Endodermal cell (in vitro differentiated cells): Measurements from ENCODE around the gene HIGD1A. TPM values are rescaled to one million over a fixed set of nuclear protein-coding genes. Genes with fewer than 3 reads are reported as not detected.
A peak's percentile ranks its signal among the peaks of the same experiment; 100 is the strongest.

Source experiments
- DNase-seq: peaks from one replicate; pipeline ENCODE4 v3.0.0-alpha.2; 2017
- H3K27ac ChIP-seq: 2 replicates; pipeline ENCODE4 v1.5.1; 2013; ENCODE audit warnings: mild to moderate bottlenecking, low read depth, low read length, moderate library complexity
- H3K27me3 ChIP-seq: 2 replicates; pipeline ENCODE4 v1.6.1; 2013; ENCODE audit warnings: mild to moderate bottlenecking, low read length, moderate library complexity; ENCODE audit not compliant: insufficient read depth, control insufficient read depth, poor library complexity, severe bottlenecking
- H3K36me3 ChIP-seq: 2 replicates; pipeline ENCODE4 v1.7.0; 2013; ENCODE audit warnings: mild to moderate bottlenecking, low read length, moderate library complexity; ENCODE audit not compliant: control insufficient read depth, insufficient read depth
- H3K4me1 ChIP-seq: one replicate; pipeline ENCODE4 v1.7.0; 2013; ENCODE audit warnings: low read length; ENCODE audit not compliant: control insufficient read depth, insufficient read depth
- H3K4me3 ChIP-seq: 2 replicates; pipeline ENCODE4 v1.5.1; 2013; ENCODE audit warnings: mild to moderate bottlenecking, low read length, moderate library complexity
- H3K9ac ChIP-seq: 2 replicates; pipeline ENCODE4 v1.6.1; 2013; ENCODE audit warnings: mild to moderate bottlenecking, low read length, moderate library complexity; ENCODE audit not compliant: poor library complexity, severe bottlenecking; ENCODE audit errors: extremely low read depth
- H3K9me3 ChIP-seq: 2 replicates; pipeline ENCODE4 v1.6.1; 2013; ENCODE audit warnings: mild to moderate bottlenecking, low read length, moderate library complexity; ENCODE audit not compliant: control insufficient read depth
- H3K27ac Mint-ChIP-seq: 2 replicates; pipeline ENCODE4 v1.8.0; 2020; ENCODE audit warnings: mixed read lengths
- H3K27me3 Mint-ChIP-seq: 2 replicates; pipeline ENCODE4 v1.8.0; 2021; ENCODE audit warnings: mild to moderate bottlenecking, mixed read lengths; ENCODE audit not compliant: insufficient read depth
- H3K36me3 Mint-ChIP-seq: 2 replicates; pipeline ENCODE4 v1.8.0; 2020; ENCODE audit warnings: low read depth, mixed read lengths
- H3K4me1 Mint-ChIP-seq: 2 replicates; pipeline ENCODE4 v1.8.0; 2020; ENCODE audit warnings: mixed read lengths
- H3K4me3 Mint-ChIP-seq: 2 replicates; pipeline ENCODE4 v1.8.0; 2020; ENCODE audit warnings: mild to moderate bottlenecking, moderate library complexity, mixed read lengths
- H3K9me3 Mint-ChIP-seq: 2 replicates; pipeline ENCODE4 v1.8.0; 2020; ENCODE audit warnings: mild to moderate bottlenecking, mixed read lengths
- CTCF ChIP-seq: fragments of 200-600 bp; sonication (generic); conservative IDR thresholded peaks from 2 replicates; pipeline ENCODE4 v1.5.0; 2021; ENCODE audit warnings: antibody characterized with exemption, mild to moderate bottlenecking
- WGBS, 2 experiments: methylation state at CpG; one replicate each; pipeline versions ENCODE4 v1.1.5 to v1.1.7; 2013; ENCODE audit warnings: missing lambda C conversion rate in 2 of 2, mixed read lengths in 1 of 2; ENCODE audit not compliant: insufficient coverage in 1 of 2, insufficient read length in 1 of 2; 5-methylcytosine and 5-hydroxymethylcytosine counted together
- total RNA-seq, 2 donors: library from RNA; stranded (reverse); fragmentation: NEBNext Ultra II Directional in 1 of 2; extraction: Animal tissue kit (Norgen Biotek cat#: 25700) in 1 of 2; gene quantifications; 2 replicates in 1 of 2; 3 replicates in 1 of 2; pipeline ENCODE4 v1.2.1, GENCODE V29; 2021

Gene HIGD1A
- total RNA-seq, 2 donors from 2014 or later, result 116 to 121 TPM

DNA sequence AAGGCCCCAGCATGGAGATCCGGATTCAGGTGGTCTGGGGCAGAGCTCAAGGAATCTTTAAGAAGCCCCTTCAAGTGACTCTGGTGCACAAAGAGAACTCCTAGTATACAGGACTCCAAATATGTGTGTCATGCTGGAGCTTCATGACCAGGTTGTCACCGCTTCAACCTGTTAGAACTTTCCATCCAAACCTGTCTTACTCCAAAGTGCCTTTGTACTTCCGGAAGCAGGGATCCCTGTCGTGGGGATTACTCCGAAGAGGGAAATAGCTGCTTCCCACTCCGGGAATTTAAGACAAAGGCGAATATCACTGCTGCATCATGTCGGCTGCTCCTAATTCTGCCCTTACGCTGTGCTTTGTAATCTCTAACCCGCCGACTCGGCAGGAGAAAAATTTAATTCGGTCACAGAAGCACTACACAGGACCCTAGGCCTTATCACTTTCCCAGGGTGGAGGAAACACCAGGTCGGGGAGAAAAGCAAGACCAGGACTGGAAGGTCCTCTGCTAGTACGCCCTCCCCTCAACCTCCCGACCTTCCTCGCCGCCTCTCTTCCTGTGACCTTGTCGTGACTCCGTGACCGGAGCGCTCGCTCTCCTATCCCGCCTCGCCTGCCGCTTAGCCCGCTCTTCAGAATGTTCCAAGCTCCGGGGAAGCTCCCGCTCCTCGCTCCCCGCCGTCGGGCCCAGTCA is 730 bp downstream of the HIGD1A start:
- peaks cover 38% of the 10 kb centered on the region for H3K36me3 ChIP-seq
- H3K9me3 ChIP-seq, result peaks cover 20% of the 10 kb centered on the region
- no peaks in the 10 kb centered on the region for H3K27me3 Mint-ChIP-seq
- peaks cover 35% of the 10 kb centered on the region for H3K4me1 Mint-ChIP-seq
- TF ChIP-seq CTCF, result no peak
- DNase-seq, result peak; percentile 75
- peak overlapping the region; percentile 100 for H3K4me3 Mint-ChIP-seq
- peak overlapping the region; percentile 81 for H3K27ac ChIP-seq
- H3K4me1 ChIP-seq, result peaks cover 8% of the 10 kb centered on the region
- peaks cover 22% of the 10 kb centered on the region for H3K36me3 Mint-ChIP-seq
- peak overlapping the region; percentile 100 for H3K4me3 ChIP-seq
- 1% methylated on average over 21 to 33 of the region's 33 CpGs for WGBS, 2 experiments
- H3K27me3 ChIP-seq, result no peaks in the 10 kb centered on the region
- peaks cover 9% of the 10 kb centered on the region for H3K9me3 Mint-ChIP-seq
- H3K27ac Mint-ChIP-seq, result peak overlapping the region; percentile 98
- peak overlapping the region; percentile 98 for H3K9ac ChIP-seq

DNA sequence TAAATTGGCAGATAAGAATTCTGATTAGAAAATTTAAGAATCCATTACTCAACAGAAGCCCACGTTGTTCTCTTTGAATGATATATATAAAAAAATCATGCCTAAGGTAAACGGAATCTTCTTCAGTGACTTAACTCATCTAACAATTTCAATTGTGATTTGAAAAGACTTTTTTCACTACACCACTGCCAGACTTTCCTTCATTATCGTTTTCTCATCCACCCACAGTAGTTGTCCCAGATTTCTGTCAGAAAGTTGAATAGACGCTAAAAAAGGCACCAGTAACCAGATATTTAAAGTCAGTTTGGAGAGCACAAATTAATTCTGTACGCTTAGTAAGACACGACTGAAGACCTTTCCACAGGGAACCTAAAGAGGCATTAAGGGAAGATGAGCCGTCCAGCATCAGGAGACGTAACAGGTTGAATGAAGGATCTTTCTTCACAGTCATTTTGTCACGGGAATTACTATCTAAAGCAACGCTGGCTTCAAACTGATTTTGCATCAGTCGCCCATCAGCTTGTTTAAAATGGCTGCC is 1.3 kb downstream of the HIGD1A start:
- Histone ChIP-seq H3K9ac (peak overlapping the region; percentile 98), H3K9me3 (peaks cover 20% of the 10 kb centered on the region), H3K27me3 (no peaks in the 10 kb centered on the region), H3K4me3 (peak overlapping the region; percentile 100), H3K27ac (peak overlapping the region; percentile 81), H3K36me3 (peaks cover 38% of the 10 kb centered on the region), H3K4me1 (peaks cover 8% of the 10 kb centered on the region)
- no peak for DNase-seq
- H3K27me3 Mint-ChIP-seq, result no peaks in the 10 kb centered on the region
- peaks cover 35% of the 10 kb centered on the region for H3K4me1 Mint-ChIP-seq
- peaks cover 9% of the 10 kb centered on the region for H3K9me3 Mint-ChIP-seq
- peaks cover 22% of the 10 kb centered on the region for H3K36me3 Mint-ChIP-seq
- WGBS, 2 experiments, result 41 to 42% methylated on average over 10 to 11 of the region's 11 CpGs
- peak overlapping the region; percentile 100 for H3K4me3 Mint-ChIP-seq
- TF ChIP-seq CTCF, result no peak
- H3K27ac Mint-ChIP-seq, result peak overlapping the region; percentile 98

DNA sequence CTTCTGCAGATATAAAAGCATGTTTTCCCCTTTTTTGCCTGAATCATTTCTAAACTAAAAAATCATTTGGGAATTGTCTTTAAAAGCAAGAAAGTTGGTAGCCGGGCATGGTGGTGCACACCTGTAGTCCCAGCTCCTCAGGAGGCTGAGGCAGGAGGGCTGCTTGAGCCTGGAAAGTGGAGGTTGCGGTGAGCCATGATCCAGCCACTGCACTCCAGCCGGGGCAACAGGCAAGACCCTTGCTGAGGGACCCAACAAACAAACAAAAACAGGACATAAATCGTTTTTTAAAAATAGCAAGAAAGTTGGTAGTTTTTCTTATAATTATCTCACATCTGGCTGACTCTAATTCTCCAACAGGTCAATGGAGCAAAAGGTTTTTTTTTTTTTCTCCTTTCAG is 2.5 kb downstream of the HIGD1A start:
- WGBS, 2 experiments, result 89 to 94% methylated on average over 3 to 4 of the region's 4 CpGs
- Histone ChIP-seq H3K9ac (no peak overlapping the region), H3K36me3 (peaks cover 38% of the 10 kb centered on the region), H3K27me3 (no peaks in the 10 kb centered on the region), H3K27ac (no peak overlapping the region), H3K4me1 (peaks cover 8% of the 10 kb centered on the region), H3K4me3 (peak overlapping the region; percentile 100), H3K9me3 (peaks cover 11% of the 10 kb centered on the region)
- Mint-ChIP-seq H3K4me3 (peak overlapping the region; percentile 100), H3K27ac (no peak overlapping the region), H3K36me3 (peaks cover 20% of the 10 kb centered on the region), H3K9me3 (peaks cover 6% of the 10 kb centered on the region), H3K4me1 (peaks cover 30% of the 10 kb centered on the region), H3K27me3 (no peaks in the 10 kb centered on the region)
- TF ChIP-seq CTCF, result no peak
- no peak for DNase-seq
